ENCODE data around the gene DMXL1.
"Not testable (repeated sequence)": the region's sequence is repeated elsewhere in the genome, so short reads cannot be mapped to it uniquely, and the experiment has no call there.

Gene DMXL1

DNA sequence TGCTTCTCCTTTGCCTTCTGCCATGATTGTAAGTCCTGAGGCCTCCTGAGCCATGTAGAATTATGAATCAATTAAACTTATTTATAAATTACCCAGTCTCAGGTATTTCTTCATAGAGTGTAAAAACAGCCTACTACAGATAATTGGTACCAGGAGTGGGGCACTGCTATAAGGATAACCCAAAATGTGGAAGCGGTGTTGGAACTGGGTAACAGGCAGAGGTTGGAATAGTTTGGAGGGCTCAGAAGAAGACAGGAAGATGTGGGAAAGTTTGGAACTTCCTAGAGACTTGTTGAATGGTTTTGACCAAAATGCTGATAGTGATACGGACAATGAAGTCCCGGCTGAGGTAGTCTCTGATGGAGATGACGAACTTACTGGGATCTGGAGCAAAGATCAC lies 64.9 kb downstream of the DMXL1 start:
- DNase-seq: not testable (repeated sequence)

DNA sequence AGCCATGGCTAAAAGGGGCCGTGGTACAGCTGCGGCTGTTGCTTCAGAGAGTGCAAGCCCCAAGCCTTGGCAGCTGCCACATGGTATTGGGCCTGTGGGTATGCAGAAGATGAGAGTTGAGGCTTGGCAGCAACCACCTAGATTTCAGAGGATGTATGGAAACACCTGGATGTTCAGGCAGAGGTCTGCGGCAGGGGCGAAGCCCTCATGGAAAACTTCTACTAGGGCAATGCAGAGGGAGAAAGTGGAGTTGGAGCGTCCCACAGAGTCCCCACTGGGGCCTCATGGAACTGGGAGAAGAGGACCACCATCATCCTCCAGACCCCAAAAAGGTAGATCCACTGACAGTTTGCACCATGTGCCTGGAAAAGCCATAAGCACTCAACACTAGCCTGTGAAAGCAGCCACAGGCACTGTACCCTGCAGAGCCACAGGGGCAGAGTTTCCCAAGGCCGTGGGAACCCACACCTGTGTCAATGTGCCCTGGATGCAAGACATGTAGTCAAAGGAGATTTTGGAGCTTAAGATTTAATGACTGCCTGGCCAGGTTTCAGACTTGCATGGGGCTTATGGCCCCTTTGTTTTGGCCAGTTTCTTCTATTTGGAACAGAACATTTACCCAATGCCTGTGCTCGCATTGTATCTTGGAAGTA lies 65.9 kb downstream of the DMXL1 start:
- DNase-seq: no peak

DNA sequence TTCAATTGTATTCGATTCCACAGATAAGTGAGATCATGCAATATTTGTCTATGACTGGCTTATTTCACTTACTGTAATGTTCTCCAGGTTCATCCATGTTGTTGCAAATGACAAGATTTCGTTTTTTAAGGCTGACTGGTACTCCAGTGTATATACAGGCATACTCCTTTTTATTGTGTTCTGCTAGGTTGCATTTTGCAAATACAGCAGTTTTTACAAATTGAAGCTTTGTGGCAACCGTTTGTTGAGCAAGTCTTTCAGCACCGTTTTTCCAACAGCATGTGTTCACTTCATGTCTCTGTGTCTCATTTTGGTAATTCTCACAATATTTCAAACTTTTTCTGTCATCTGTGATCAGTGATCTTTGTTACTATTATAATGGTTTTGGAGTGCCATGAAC lies 82.7 kb downstream of the DMXL1 start:
- DNase-seq: no peak

GRCh38 chr5:119158144-119158543 lies 87.3 kb downstream of the DMXL1 start:
- DNase-seq: no peak

DNA sequence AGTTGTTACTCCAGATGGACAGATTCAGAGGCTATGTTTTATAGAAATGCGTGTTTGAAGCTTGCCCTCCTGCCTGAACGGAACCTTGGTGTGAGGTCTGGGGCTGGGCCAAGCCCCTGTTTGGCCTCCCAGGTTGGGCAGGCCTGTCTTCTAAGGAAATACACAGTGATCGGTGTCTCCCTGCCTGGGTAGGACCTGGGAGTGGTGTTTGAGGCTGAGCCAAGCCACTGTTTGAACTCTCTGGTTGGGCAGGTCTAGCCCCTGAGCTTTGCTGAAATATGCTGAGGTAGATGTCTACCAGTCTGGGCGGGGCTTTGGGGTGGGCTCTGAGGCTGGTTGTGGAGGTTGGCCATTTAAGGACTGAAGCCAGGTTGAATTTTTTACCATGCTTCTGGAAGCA lies 90.5 kb downstream of the DMXL1 start:
- no peak for DNase-seq

DNA sequence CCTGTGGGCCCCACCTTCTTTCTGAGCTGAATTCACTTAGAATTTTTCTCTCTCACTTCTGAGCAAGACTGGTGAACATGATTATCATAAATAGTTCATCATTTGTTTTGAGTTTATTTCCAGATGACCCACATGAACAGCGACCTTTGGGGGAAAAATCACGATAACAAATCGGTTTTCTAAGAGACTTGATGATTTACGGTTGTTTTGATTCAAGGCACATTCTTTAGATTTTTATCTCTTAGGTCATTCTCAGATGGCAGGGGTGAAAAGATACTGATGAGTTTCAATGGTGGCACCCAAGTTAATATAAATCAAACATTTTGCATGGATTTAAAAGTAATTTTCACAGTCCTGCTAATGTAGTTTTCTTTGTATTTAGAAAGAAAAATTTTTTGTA lies 95.1 kb downstream of the DMXL1 start:
- no peak for DNase-seq

DNA sequence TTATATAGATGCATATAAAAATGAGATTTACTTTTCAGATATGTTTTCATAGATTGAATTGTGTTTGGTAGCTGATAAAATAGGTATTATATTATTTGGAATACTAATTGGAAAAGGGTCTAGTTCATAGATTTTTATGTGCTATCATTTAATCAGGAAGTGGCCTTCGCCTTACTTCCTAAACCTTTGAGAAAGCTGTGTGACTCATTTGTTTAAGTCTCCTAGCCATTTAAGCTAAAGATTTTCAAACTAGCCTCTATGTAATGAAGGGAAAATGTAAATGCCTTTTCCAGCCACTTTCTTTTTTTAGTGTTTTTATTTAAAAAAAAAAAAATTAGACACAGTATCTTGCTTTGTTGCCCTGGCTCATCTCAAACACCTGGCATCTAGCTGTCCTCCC lies 97.5 kb downstream of the DMXL1 start:
- DNase-seq: no peak

GRCh38 chr5:119171686-119172085 lies 100.8 kb downstream of the DMXL1 start:
- DNase-seq: no peak

GRCh38 chr5:119174578-119175163 lies 103.8 kb downstream of the DMXL1 start:
- DNase-seq: no peak

GRCh38 chr5:119176785-119177184 lies 105.9 kb downstream of the DMXL1 start:
- no peak for DNase-seq

- DNase-seq: no peak
These were observed 106.3 kb downstream of the DMXL1 start for GRCh38 chr5:119177226-119177625.

GRCh38 chr5:119178435-119178834 lies 107.5 kb downstream of the DMXL1 start:
- no peak for DNase-seq

DNA sequence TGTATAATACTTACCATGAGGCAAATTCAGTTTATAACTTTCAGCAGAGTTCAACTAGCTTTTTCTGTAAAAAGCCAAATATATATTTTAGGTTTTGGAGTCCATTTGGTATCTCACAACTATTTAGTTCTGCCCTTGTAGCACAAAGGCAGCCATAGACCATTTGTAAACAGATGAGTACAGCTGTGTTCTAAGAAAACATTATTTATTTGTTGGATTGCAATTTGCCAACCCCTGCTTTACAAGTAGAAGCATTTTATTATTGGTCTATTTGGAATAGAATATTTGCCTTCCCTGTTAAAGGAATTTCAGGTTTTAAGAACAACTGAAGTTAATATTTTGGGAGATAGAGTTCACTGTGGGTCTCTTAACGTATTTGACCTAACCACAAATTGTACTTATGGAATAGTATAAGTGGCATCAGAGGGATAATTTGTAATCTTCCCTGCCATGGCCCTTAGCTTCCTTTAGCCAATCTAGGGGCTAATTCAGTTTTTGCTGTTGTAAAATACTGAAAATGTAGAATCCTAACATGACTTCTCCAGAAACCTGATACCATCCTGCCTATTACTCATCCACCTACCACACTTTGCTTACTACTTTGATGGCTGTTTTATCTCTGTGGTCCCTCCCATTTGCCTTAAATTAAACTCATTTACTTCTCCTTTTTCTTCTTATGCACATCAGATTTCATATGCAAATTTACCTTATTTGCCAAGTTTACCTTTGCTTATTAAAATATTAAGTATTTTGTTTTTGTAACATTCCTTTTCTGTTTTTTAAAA lies 109.2 kb downstream of the DMXL1 start:
- no peak for DNase-seq

DNA sequence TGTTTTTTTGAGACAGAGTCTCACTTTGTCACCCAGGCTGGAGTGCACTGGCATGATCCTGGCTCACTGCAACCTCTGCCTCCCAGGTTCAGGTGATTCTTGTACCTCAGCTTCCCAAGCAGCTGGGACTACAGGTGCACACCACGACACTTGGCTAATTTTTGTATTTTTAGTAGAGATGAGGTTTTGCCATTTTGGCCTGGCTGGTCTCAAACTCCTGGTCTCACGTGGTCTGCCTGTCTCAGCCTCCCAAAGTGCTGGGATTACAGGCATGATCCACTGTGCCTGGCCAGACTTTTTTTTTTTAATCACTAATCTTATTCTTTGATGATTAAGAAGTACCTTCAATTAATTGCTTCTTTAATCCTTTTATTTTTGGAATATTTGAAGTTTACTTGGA lies 114.6 kb downstream of the DMXL1 start:
- not testable (repeated sequence) for DNase-seq

DNA sequence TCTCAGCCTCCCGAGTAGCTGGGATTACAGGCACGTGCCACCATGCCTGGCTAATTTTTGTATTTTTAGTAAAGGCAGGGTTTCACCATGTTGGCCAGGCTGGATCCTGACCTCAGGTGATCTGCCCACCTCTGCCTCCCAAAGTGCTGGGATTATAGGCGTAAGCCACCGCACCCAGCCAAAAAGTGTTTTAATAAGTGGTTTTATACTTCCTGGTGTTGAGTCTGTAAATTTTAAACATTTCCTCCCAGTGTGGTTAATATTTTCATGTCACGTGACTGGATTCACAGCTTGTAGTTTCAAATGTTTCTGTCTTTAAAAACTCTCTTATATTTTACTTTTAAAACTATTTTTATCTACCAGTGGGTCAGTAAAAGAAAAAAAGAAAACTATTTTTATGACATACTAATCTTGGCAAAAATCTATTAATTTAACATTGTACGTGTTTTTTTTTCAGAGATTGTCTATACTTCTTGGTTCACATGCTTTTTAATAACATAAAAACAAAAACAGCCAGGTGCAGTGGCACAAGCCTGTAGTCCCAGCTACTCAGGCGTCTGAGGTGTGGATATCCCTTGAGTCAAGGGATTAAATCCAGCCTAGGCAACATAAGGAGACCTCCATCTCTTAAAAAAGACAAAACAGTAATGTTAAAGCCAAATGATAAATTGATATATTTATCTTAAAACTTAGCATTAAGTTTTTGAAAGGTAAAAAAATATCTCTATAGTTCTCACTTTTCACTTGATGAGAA lies 117.1 kb downstream of the DMXL1 start:
- DNase-seq: peak; percentile 4

GRCh38 chr5:119190470-119191095 lies 119.7 kb downstream of the DMXL1 start:
- no peak for DNase-seq

DNA sequence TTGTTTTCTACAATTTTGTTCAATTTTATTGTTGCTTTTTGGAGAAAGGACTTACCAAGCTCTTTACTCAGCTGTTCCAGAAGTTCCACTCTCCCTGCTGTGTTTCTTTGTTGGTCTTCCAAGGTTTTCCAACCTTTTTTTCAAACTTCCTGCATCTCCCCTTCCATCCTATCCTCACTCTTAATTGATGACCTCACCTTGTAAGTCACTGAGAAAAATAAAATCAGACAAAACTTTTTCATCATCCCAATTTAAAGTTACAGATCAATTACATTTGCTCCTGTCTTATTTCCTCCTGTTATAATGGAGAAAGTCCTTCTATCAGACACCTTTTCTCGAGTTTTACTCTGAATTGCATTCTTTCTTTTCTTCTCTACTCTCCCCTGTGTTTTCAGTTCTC lies 121.1 kb downstream of the DMXL1 start:
- DNase-seq: no peak

DNA sequence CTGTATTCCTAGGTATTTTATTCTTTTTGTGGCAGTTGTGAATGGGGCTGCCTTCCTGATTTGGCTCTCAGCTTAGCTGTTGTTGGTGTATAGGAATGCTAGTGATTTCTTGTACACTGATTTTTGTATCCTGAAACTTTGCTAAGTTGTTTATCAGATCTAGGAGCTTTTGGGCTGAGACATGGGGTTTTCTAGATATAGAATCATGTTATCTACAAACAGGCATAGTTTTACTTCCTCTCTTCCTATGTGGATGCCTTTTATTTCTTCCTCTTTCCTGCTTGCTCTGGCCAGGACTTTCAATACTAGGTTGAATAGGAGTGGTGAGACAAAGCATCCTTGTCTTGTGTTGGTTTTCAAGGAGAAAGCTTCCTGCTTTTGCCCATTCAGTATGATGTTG lies 129.9 kb downstream of the DMXL1 start:
- DNase-seq: no peak

DNA sequence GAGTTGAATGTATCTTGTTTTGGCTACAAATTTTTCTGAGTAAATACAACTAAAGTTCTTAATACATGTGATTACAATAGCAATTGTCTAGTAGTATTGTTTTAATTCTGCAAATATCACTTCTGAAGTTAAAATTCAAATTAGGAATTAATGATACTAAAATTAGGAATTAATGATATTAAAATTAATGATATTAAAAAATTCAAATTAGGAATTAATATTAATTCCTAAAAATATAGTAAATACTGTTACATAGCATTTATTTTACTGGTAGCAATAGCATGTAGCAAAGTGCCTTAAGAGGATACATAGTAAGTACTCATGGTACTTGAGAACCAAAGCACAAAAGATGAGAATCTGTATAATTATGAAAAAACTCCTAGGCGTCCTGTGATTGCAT lies 136.2 kb downstream of the DMXL1 start:
- DNase-seq: no peak

DNA sequence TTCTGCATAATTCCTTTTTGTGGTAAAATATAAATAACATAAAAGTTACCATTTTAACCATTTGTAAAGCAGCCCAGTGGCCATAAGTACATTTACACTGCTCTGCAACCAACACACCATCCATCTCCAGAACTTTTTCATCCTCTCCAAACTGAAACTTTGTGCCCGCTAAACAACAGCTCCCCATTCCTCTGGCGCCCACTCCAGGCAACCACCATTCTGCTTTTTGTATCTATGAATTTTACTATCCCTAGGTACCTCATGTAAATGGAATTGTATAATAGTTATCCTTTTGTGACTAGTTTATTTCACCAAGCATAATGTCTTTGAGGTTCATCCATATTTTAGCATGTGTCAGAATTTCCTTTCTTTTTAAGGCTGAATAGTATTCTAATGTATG lies 141.1 kb downstream of the DMXL1 start:
- DNase-seq: no peak

- DNase-seq: no peak
These were observed 141.8 kb downstream of the DMXL1 start for GRCh38 chr5:119212676-119213075.

DNA sequence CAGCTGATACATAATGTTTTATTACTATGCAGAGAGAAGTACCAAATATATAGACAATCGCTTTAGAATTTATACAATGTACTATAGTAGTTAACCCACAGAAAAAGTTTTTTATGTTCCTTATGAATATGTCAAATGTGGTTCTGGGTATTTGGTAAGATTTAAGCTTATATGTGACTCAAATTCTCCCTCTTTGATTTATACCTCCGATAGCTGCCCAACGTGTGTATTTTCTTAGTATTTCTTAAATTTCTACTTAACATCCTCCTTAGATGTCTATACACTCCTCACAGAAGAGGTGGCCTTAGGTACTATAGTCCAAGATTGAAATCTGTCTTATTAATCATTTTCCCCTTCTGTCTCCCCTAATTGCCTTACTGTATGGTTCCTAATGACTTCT lies 146.3 kb downstream of the DMXL1 start:
- no peak for DNase-seq
